ENCODE measurements around the gene MMP11. TPM values are rescaled to one million over a fixed set of nuclear protein-coding genes. Genes with fewer than 3 reads are reported as not detected.
A peak's percentile ranks its signal among the peaks of the same experiment; 100 is the strongest.

The MMP11 gene
- total and polyA plus RNA-seq, 2 experiments from 2014 or later = 5.3 to 17.4 TPM

GRCh38 chr22:23751441-23751996 is 21.1 kb upstream of the MMP11 start:
- DNase-seq (ENCODE audit: low spot score) (peak; percentile 69), ATAC-seq (peak; percentile 32)

More at GRCh38 chr22:23751441-23751996, 21.1 kb upstream of the MMP11 start:
- 0 out of 2 replicates have a peak, but pooled peaks cover 5% of the 10 kb centered on the region for H3F3A ChIP-seq (replicated peaks; ENCODE audit: low read depth)
- no peaks in the 10 kb centered on the region for H4K20me1 ChIP-seq (replicated peaks; ENCODE audit: insufficient read depth)
- no peaks in the 10 kb centered on the region for H3K9me3 Mint-ChIP-seq
- peak overlapping the region; percentile 91 for H3K4me3 ChIP-seq
- H3K4me1 ChIP-seq (ENCODE audit: insufficient read depth) = peaks cover 11% of the 10 kb centered on the region
- peak overlapping the region; percentile 90 for H3K27ac ChIP-seq (ENCODE audit: low read depth)
- no peaks in the 10 kb centered on the region for H3K36me3 ChIP-seq (ENCODE audit: insufficient read depth)
- peak overlapping the region; percentile 84 for H3K27ac Mint-ChIP-seq
- peak overlapping the region; percentile 83 for H3K4me2 ChIP-seq
- H3K4me1 Mint-ChIP-seq = peaks cover 28% of the 10 kb centered on the region
- H3K4me3 Mint-ChIP-seq = peak overlapping the region; percentile 82
- no peaks in the 10 kb centered on the region for H3K27me3 ChIP-seq (ENCODE audit: insufficient read depth)
- H3K79me2 ChIP-seq (replicated peaks; ENCODE audit: insufficient read depth) = no peaks in the 10 kb centered on the region; the same call in 1 of the 2 replicates
- H2AFZ ChIP-seq = peak overlapping the region; percentile 91
- no peaks in the 10 kb centered on the region; the same call in 2 of the 3 replicates for H3K36me3 Mint-ChIP-seq (ENCODE audit: low read depth)
- no peaks in the 10 kb centered on the region for H3K9me2 ChIP-seq (ENCODE audit: insufficient read depth)
- TF ChIP-seq POLR2AphosphoS5 (IDR thresholded peaks at IDR 0.05; ENCODE audit: low read depth) = no peak
- no peak for TF ChIP-seq ZNF331 (CRISPR knock-in tag; IDR thresholded peaks at IDR 0.05; ENCODE audit: low read depth)
- no peak for TF ChIP-seq ZNF114 (CRISPR knock-in tag; IDR thresholded peaks at IDR 0.05)
- TF ChIP-seq, protein P1, sequence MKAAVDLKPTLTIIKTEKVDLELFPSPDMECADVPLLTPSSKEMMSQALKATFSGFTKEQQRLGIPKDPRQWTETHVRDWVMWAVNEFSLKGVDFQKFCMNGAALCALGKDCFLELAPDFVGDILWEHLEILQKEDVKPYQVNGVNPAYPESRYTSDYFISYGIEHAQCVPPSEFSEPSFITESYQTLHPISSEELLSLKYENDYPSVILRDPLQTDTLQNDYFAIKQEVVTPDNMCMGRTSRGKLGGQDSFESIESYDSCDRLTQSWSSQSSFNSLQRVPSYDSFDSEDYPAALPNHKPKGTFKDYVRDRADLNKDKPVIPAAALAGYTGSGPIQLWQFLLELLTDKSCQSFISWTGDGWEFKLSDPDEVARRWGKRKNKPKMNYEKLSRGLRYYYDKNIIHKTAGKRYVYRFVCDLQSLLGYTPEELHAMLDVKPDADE (IDR thresholded peaks at IDR 0.05) = no peak
- no peak for TF ChIP-seq NANOG (IDR thresholded peaks at IDR 0.05; ENCODE audit: borderline replicate concordance)
- TF ChIP-seq ZNF462 (CRISPR knock-in tag; IDR thresholded peaks at IDR 0.05) = no peak
- no peak for TF ChIP-seq EZH2 (IDR thresholded peaks at IDR 0.05; ENCODE audit: low read depth, unreplicated experiment)
- TF ChIP-seq CREB1 (CRISPR knock-in tag; IDR thresholded peaks at IDR 0.05; ENCODE audit: low read depth) = no peak
- TF ChIP-seq, protein P2, sequence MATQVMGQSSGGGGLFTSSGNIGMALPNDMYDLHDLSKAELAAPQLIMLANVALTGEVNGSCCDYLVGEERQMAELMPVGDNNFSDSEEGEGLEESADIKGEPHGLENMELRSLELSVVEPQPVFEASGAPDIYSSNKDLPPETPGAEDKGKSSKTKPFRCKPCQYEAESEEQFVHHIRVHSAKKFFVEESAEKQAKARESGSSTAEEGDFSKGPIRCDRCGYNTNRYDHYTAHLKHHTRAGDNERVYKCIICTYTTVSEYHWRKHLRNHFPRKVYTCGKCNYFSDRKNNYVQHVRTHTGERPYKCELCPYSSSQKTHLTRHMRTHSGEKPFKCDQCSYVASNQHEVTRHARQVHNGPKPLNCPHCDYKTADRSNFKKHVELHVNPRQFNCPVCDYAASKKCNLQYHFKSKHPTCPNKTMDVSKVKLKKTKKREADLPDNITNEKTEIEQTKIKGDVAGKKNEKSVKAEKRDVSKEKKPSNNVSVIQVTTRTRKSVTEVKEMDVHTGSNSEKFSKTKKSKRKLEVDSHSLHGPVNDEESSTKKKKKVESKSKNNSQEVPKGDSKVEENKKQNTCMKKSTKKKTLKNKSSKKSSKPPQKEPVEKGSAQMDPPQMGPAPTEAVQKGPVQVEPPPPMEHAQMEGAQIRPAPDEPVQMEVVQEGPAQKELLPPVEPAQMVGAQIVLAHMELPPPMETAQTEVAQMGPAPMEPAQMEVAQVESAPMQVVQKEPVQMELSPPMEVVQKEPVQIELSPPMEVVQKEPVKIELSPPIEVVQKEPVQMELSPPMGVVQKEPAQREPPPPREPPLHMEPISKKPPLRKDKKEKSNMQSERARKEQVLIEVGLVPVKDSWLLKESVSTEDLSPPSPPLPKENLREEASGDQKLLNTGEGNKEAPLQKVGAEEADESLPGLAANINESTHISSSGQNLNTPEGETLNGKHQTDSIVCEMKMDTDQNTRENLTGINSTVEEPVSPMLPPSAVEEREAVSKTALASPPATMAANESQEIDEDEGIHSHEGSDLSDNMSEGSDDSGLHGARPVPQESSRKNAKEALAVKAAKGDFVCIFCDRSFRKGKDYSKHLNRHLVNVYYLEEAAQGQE (IDR thresholded peaks at IDR 0.05; ENCODE audit: unreplicated experiment) = no peak
- TF ChIP-seq EZH2phosphoT487 (IDR thresholded peaks at IDR 0.05; ENCODE audit: unreplicated experiment) = no peak
- TF ChIP-seq JUNB (IDR thresholded peaks at IDR 0.05; ENCODE audit: unreplicated experiment) = no peak
- TF ChIP-seq STAT1 (IDR thresholded peaks at IDR 0.05; ENCODE audit: unreplicated experiment) = no peak
- TF ChIP-seq, protein P3, sequence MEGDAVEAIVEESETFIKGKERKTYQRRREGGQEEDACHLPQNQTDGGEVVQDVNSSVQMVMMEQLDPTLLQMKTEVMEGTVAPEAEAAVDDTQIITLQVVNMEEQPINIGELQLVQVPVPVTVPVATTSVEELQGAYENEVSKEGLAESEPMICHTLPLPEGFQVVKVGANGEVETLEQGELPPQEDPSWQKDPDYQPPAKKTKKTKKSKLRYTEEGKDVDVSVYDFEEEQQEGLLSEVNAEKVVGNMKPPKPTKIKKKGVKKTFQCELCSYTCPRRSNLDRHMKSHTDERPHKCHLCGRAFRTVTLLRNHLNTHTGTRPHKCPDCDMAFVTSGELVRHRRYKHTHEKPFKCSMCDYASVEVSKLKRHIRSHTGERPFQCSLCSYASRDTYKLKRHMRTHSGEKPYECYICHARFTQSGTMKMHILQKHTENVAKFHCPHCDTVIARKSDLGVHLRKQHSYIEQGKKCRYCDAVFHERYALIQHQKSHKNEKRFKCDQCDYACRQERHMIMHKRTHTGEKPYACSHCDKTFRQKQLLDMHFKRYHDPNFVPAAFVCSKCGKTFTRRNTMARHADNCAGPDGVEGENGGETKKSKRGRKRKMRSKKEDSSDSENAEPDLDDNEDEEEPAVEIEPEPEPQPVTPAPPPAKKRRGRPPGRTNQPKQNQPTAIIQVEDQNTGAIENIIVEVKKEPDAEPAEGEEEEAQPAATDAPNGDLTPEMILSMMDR (conservative IDR thresholded peaks at IDR 0.05; ENCODE audit: low read depth in 2 of 2) = no peak
- H3K27me3 Mint-ChIP-seq (ENCODE audit: insufficient read depth, low read depth, poor library complexity) = peaks cover 15% of the 10 kb centered on the region
